SIG-M5 treated with dmso at 0.1 percent for 504 hours (cell line): ENCODE data around the gene STYK1.
"Not testable (repeated sequence)": the region's sequence is repeated elsewhere in the genome, so short reads cannot be mapped to it uniquely, and the experiment has no call there.

Experiments used
- DNase-seq: peaks from one replicate; lab custom pipeline; 2025; ENCODE audit not compliant: unreplicated experiment; lab: John Stamatoyannopoulos, UW

STYK1 gene

DNA sequence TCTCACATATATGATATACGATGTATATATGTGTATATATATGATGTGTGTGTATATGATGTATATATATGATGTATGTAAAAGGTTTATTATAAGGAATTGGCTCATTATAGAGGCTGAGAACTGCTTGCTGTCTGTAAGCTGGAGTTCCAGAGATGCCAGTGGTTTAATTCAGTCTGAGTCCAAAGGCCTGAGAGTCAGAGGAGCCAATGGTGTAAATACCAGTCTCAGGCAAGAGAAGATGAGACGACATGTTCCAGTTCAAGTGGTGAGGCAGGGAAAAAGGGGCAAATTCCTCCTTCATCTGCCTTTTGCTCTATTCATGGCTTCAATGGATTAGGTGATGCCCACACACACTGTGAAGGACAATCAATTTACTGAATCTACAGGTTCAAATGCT, 17.1 kb upstream of the STYK1 start:
- no peak for DNase-seq

GRCh38 chr12:10689146-10689545, 15.3 kb upstream of the STYK1 start:
- DNase-seq: no peak

- no peak for DNase-seq
Observed at GRCh38 chr12:10688042-10688441, 14.2 kb upstream of the STYK1 start.

DNA sequence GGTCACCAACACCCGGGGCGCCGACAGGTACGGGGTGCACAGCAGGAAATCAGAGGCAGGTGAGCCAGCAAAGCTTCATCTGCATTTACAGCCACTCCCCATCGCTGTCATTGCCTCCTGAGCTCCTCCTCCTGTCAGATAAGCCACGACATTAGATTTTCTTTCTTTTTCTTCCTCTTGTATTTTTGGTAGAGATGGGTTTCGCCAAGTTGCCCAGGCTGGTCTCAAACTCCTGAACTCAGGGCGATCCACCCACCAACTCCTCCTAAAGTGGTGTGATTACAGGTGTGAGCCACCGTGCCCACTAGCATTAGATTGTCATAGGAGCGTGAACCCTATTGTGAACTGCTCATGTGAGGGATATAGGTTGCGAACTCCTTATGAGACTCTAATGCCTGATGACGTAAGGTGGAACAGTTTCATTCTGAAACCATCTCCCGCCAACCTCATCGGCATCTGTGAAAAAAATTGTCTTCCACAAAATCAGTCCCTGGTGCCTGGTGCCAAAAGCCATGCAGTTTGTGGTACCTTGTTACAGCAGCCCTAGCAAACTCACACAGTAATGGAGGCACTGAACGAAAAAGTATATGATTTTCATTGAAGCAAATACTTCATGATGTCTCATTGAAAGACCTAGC, 1.5 kb downstream of the STYK1 start:
- DNase-seq: no peak

GRCh38 chr12:10669533-10669932, 4.3 kb downstream of the STYK1 start:
- no peak for DNase-seq

- no peak for DNase-seq
Observed at GRCh38 chr12:10668526-10668925, 5.3 kb downstream of the STYK1 start.

- DNase-seq: no peak
Observed at GRCh38 chr12:10667581-10667980, 6.3 kb downstream of the STYK1 start.

GRCh38 chr12:10664499-10664898, 9.4 kb downstream of the STYK1 start:
- DNase-seq: no peak

DNA sequence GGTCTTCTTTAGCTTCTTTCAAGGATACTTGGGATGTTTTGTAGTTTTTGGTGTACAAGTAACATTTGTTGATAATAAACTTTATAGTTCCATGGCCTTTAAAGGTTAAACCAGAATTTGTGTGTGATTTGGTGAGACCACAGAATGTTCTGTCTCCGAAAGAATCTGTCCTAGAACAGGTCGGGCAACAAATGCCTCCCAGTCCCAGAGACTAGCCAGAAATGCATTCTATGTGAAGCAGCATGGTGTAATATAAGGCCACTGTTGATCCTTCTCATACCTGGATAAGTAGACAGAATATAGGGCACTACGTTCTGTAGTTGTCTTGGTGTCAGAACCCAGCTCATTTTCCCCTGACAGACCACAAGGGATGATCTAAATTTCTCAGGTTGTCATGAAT, 10.0 kb downstream of the STYK1 start:
- peak; percentile 4 for DNase-seq

DNA sequence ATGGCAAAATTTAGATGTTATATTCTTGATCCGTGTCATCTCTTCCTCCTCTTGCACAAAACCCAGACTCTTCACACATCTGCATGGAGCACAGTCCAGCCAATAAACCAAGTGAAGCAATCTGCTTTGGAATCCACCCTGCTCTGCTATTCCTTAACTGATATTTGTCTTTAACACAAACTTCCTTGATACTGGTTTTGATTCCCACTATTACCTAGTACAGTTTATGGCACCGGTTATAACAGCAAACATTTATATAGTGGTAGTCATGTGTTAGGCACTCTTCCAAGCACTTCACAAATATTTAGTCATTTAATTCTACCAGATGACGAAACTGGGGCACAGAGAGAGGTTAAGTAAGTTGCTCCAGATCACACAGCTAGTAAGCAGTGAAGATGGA, 12.5 kb downstream of the STYK1 start:
- peak; percentile 14 for DNase-seq

DNA sequence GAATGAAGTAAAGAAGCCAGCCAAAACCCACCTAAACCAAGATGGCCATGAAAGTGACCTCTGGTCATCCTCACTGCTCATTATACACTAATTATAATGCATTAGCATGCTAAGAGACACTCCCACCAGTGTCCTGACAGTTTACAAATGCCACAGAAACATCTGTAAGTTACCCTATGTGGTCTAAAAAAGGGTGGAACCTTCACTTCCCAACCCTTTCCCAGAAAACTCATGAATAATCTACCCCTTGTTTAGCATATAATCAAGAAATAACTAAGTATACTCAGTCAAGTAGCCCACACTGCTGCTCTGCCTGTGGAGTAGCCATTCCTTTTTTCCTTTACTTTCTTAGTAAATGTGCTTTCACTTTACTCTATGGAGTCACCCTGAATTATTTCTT, 19.8 kb downstream of the STYK1 start:
- no peak for DNase-seq

GRCh38 chr12:10652192-10652591, 21.7 kb downstream of the STYK1 start:
- DNase-seq: no peak

- not testable (repeated sequence) for DNase-seq
Observed at GRCh38 chr12:10646576-10646975, 27.3 kb downstream of the STYK1 start.

DNA sequence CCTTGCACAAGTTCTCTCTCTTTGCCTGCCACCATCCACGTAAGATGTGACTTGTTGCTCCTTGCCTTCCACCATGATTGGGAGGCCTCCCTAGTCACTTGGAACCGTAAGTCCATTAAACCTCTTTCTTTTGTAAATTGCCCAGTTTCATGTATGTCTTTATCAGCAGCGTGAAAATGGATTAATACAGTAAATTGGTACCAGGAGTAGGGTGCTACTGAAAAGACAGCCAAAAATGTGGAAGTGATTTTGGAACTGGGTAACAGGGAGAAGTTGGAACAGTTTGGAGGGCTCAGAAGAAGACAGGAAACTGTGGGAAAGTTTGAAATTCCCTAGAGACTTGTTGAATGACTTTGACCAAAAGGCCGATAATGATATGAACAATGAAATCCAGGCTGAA, 27.9 kb downstream of the STYK1 start:
- no peak for DNase-seq

- no peak for DNase-seq
Observed at GRCh38 chr12:10641735-10642500, 31.9 kb downstream of the STYK1 start.

GRCh38 chr12:10638728-10639127, 35.1 kb downstream of the STYK1 start:
- no peak for DNase-seq

GRCh38 chr12:10636611-10637010, 37.2 kb downstream of the STYK1 start:
- DNase-seq: peak; percentile 6

DNA sequence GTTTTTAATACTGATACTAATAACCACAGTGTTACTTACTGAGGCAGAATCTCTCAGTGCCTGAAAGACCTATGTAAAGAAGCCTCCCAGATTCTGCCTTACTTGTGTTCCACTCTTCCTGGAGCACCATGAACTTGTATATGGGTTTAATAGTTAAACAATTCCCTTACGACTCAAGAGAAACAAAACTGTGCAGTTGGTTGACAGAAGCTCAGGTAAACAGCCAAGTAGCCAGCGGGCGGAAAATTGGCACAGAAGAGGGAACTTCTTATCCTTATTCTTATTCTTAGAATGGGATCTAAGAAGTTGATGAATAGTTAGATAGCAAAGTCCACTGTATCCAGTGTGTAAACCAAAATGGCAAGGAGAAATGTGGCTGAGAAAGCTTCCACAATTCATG, 37.7 kb downstream of the STYK1 start:
- no peak for DNase-seq

DNA sequence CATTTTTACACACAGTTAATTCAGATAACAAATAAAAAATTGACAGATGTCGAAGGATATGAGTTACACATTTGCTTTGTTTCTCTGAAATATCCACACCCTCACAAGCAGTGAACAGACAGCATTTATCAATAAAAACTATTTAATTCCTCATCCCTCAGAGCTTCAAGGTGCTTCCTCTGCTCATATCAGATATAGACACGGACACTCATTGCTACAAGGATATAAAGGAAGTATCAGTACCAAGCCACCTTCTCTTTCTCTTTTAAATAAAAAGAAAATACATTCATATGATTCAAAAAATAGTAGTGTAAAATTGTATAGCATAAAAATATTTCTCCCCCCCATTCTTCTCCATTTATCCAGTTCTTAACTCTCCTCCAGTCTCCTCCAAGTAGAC, 38.5 kb downstream of the STYK1 start:
- no peak for DNase-seq

DNA sequence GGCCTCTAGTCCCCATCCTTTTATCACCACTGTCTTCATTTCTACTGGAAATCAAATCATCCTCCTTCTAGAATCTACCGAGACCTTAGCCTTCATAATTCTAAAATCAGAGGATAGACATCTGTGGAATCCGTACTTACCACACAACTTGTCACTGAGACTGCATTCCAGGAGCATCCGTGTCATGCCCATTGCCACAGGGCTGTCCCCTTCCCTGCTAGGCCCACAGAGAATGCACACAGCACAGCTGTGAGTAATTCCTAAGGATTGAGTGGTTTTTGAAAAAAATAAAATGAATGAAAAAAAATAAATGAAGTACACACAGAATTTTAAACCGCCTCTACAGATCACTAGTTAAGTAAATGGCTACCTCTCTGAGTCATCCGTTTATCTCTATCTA, 39.4 kb downstream of the STYK1 start:
- no peak for DNase-seq

DNA sequence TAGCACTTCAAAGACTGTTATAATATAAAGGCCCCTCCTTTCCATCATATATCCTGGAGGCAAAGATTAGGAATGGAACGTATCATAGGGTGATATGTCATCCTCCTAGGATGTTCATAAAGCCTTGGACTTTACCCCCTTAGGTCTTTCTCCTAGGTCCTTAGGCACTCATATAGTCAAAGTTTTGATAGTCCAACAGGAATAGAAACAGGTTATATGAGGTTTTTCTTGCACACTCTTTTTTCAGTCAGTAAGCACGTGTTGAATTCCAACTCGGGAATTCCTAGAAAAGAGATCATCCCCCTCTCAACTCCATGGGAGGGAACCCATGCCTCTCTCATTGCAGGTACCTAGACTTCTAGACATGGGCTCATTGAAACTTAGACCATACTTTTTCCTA, 40.3 kb downstream of the STYK1 start:
- no peak for DNase-seq

GRCh38 chr12:10632226-10632625, 41.6 kb downstream of the STYK1 start:
- DNase-seq: no peak

DNA sequence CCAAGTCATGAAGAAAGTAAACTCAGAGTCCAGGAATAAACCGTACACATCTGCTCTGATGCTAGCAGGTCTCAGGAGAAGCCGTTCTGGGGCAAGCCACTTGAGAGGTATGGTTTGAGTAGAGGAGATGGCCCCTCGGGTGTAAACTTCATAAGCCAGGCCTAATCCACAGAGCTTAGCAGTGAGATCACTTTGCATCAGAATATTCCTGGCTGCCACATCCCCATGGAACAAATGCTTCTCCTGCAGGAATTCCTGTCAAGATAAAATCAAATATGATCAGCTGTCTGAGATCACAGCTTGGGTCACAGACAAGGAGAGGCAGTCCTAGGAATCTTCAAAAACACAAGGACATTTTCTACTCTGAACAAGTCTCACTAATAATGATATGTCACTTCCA, 49.2 kb downstream of the STYK1 start:
- no peak for DNase-seq
